OCI-LY7 (cell line): ENCODE data around the gene POLR1H. TPM values are rescaled to one million over a fixed set of nuclear protein-coding genes. Genes with fewer than 3 reads are reported as not detected.
A peak's percentile ranks its signal among the peaks of the same experiment; 100 is the strongest.

Experiments
- BruUV-seq: library from RNA; stranded (reverse); fragments of 400-500 nt; replicated peaks from 2 replicates; lab custom pipeline; 2021; lab: Mats Ljungman, UMichigan
- CTCF ChIA-PET: fragments of 300-600 bp; sonication (Branson Sonifier 250); formaldehyde crosslinking; loops from one replicate; lab custom pipeline; 2022; ENCODE audit warnings: antibody characterized with exemption; ENCODE audit not compliant: unreplicated experiment; lab: Charles Lee
- POLR2A ChIA-PET: fragments of 300-600 bp; sonication (Branson Sonifier 250); formaldehyde crosslinking; loops from one replicate; lab custom pipeline; 2022; ENCODE audit warnings: antibody characterized with exemption; lab: Charles Lee
- DNase-seq: peaks from one replicate; pipeline ENCODE4 v3.0.0-alpha.2; 2015; ENCODE audit warnings: low spot score
- H2AFZ ChIP-seq: fragments of 200-600 bp; sonication (generic), shearing (Covaris generic); 2 replicates; pipeline ENCODE4 v1.6.1; 2014; ENCODE audit warnings: mild to moderate bottlenecking, antibody characterized with exemption, low read length, moderate library complexity
- H3K27ac ChIP-seq: fragments of 200-600 bp; sonication (generic); 2 replicates; pipeline ENCODE4 v1.5.1; 2014; ENCODE audit warnings: mixed run types, low read depth, mild to moderate bottlenecking, moderate library complexity, low read length, inconsistent platforms; ENCODE audit not compliant: poor library complexity, severe bottlenecking
- H3K36me3 ChIP-seq: fragments of 200-600 bp; sonication (generic); 2 replicates; pipeline ENCODE4 v1.6.1; 2014; ENCODE audit warnings: mild to moderate bottlenecking, antibody characterized with exemption, low read length, moderate library complexity, mixed read lengths; ENCODE audit not compliant: insufficient read depth
- H3K4me1 ChIP-seq: fragments of 200-600 bp; sonication (generic); 2 replicates; pipeline ENCODE4 v1.5.1; 2014; ENCODE audit warnings: mild to moderate bottlenecking, low read length; ENCODE audit not compliant: insufficient read depth, poor library complexity, severe bottlenecking
- H3K4me2 ChIP-seq: fragments of 200-600 bp; sonication (generic); 2 replicates; pipeline ENCODE4 v1.6.1; 2014; ENCODE audit warnings: mild to moderate bottlenecking, low read length
- H3K4me3 ChIP-seq: fragments of 200-600 bp; sonication (generic); 2 replicates; pipeline ENCODE4 v1.5.1; 2014; ENCODE audit warnings: mild to moderate bottlenecking, low read depth, low read length; ENCODE audit not compliant: poor library complexity, severe bottlenecking
- H3K79me2 ChIP-seq: fragments of 200-600 bp; sonication (generic); 2 replicates; pipeline ENCODE4 v1.6.1; 2016; ENCODE audit warnings: low read depth, mild to moderate bottlenecking, low read length, moderate library complexity, mixed read lengths; ENCODE audit not compliant: insufficient read depth
- H3K9me2 ChIP-seq: fragments of 200-600 bp; sonication (generic); 2 replicates; pipeline ENCODE4 v1.6.1; 2016; ENCODE audit warnings: mild to moderate bottlenecking, low read length, mixed read lengths; ENCODE audit not compliant: insufficient read depth
- H3K9me3 ChIP-seq: fragments of 200-600 bp; sonication (generic); 2 replicates; pipeline ENCODE4 v1.6.1; 2014; ENCODE audit warnings: mild to moderate bottlenecking, mixed run types, low read length, mixed read lengths
- H4K20me1 ChIP-seq: fragments of 200-600 bp; sonication (generic); 2 replicates; pipeline ENCODE4 v1.6.1; 2014; ENCODE audit warnings: mild to moderate bottlenecking, antibody characterized with exemption, low read length, moderate library complexity, mixed read lengths; ENCODE audit not compliant: insufficient read depth
- CTCF ChIP-seq: fragments of 200-600 bp; sonication (generic); conservative IDR thresholded peaks from 2 replicates; pipeline ENCODE4 v1.5.1; 2014; ENCODE audit warnings: mild to moderate bottlenecking, antibody characterized with exemption, low read length, moderate library complexity, mixed read lengths
- EZH2phosphoT487 ChIP-seq: fragments of 200-600 bp; sonication (generic); IDR thresholded peaks from 2 replicates; pipeline ENCODE4 v1.6.1; 2018; ENCODE audit warnings: low read depth, borderline replicate concordance, mild to moderate bottlenecking, mixed run types, antibody characterized with exemption, low read length, moderate library complexity, mixed read lengths
- intact Hi-C: fragments of 100-400 bp; cut with micrococcal nuclease; formaldehyde crosslinking; loops from one replicate; pipeline ENCODE4 v1.10.0; 2022; ENCODE audit not compliant: unreplicated experiment
- total RNA-seq, 2 experiments: library from RNA; depleted of rRNA in 1 of 2; stranded (reverse); fragments of >200 nt in 1 of 2; shearing (Covaris generic) in 1 of 2; gene quantifications; 2 replicates each; pipeline ENCODE4 v1.2.3, GENCODE V29; 2014 to 2022

POLR1H gene
- total RNA-seq, 2 experiments from 2014 or later: 39.3 to 67.5 TPM

GRCh38 chr6:30061858-30062458, 893 bp downstream of the POLR1H start:
- TSS peak; percentile 60 for BruUV-seq
- H3K36me3 ChIP-seq: peaks cover 21% of the 10 kb centered on the region
- CTCF ChIA-PET: no interaction called here
- H3K4me3 ChIP-seq: peak overlapping the region; percentile 81
- no peaks in the 10 kb centered on the region for H3K9me3 ChIP-seq
- H3K27ac ChIP-seq: peak overlapping the region; percentile 46
- H4K20me1 ChIP-seq: no peaks in the 10 kb centered on the region
- H3K4me1 ChIP-seq: peaks cover 38% of the 10 kb centered on the region
- peaks cover 55% of the 10 kb centered on the region for H3K79me2 ChIP-seq
- TF ChIP-seq EZH2phosphoT487 (no peak), CTCF (no peak)
- peak; percentile 57 for DNase-seq
- POLR2A ChIA-PET: interaction anchor here (0.6 kb wide), 2 partner anchors 71 to 1081 kb away, joined by 3 to 5 read pairs; no protein-coding TSS in a partner anchor
- no peaks in the 10 kb centered on the region for H3K9me2 ChIP-seq
- peak overlapping the region; percentile 92 for H3K4me2 ChIP-seq
- intact Hi-C loops: loop anchor here (10.0 kb wide), 2 partner anchors 283 to 1917 kb away; partner anchors contain the start of genes RPP21 and ZKSCAN8
- H2AFZ ChIP-seq: peak overlapping the region; percentile 96

- Histone ChIP-seq H3K4me3 (peak overlapping the region; percentile 81), H3K36me3 (peaks cover 18% of the 10 kb centered on the region), H3K9me3 (no peaks in the 10 kb centered on the region), H4K20me1 (no peaks in the 10 kb centered on the region), H3K9me2 (no peaks in the 10 kb centered on the region), H3K4me1 (peaks cover 38% of the 10 kb centered on the region), H3K4me2 (peak overlapping the region; percentile 92), H3K27ac (no peak overlapping the region), H3K79me2 (peaks cover 59% of the 10 kb centered on the region), H2AFZ (no peak overlapping the region)
- intact Hi-C loops: loop anchor here (10.0 kb wide), 2 partner anchors 282 to 1918 kb away; partner anchors contain the start of genes RPP21 and ZKSCAN8
- ChIA-PET POLR2A (interaction anchor here (0.6 kb wide), 2 partner anchors 72 to 1081 kb away, joined by 3 to 5 read pairs; no protein-coding TSS in a partner anchor), CTCF (no interaction called here)
- no peak for TF ChIP-seq EZH2phosphoT487
- DNase-seq: peak; percentile 12
- no TSS peak for BruUV-seq
Measured at GRCh38 chr6:30062471-30063178, 1.6 kb downstream of the POLR1H start.

GRCh38 chr6:30063315-30063714, 2.2 kb downstream of the POLR1H start:
- Histone ChIP-seq H3K4me1 (peaks cover 43% of the 10 kb centered on the region), H3K4me3 (peak overlapping the region; percentile 81), H3K79me2 (peaks cover 66% of the 10 kb centered on the region), H2AFZ (no peak overlapping the region), H4K20me1 (no peaks in the 10 kb centered on the region), H3K4me2 (peak overlapping the region; percentile 92), H3K9me3 (no peaks in the 10 kb centered on the region), H3K36me3 (peaks cover 18% of the 10 kb centered on the region), H3K9me2 (no peaks in the 10 kb centered on the region), H3K27ac (no peak overlapping the region)
- CTCF ChIA-PET: no interaction called here
- intact Hi-C loops: loop anchor here (10.0 kb wide), 2 partner anchors 281 to 1919 kb away; partner anchors contain the start of genes RPP21 and ZKSCAN8
- no TSS peak for BruUV-seq
- no peak for DNase-seq
- POLR2A ChIA-PET: no interaction called here
- TF ChIP-seq EZH2phosphoT487: no peak
- no peak for TF ChIP-seq CTCF
